CD4-positive, alpha-beta T cell treated with Interleukin-2 at 100 ng/mL for 4 hours (primary cell): ENCODE results near the gene AKR1D1.
"Not testable (repeated sequence)": the region's sequence is repeated elsewhere in the genome, so short reads cannot be mapped to it uniquely, and the experiment has no call there.

ENCODE experiments used
- DNase-seq: peaks from one replicate; pipeline ENCODE4 v3.0.0-alpha.2; 2020; ENCODE audit warnings: low spot score

AKR1D1 gene

GRCh38 chr7:138074121-138074520 is 2.1 kb upstream of the AKR1D1 start:
- DNase-seq, result no peak

- no peak for DNase-seq
Measured at GRCh38 chr7:138074540-138074939, 1.7 kb upstream of the AKR1D1 start.

- DNase-seq, result no peak
Measured at GRCh38 chr7:138075350-138075749, 909 bp upstream of the AKR1D1 start.

- DNase-seq, result not testable (repeated sequence)
Measured at GRCh38 chr7:138075786-138076185, 473 bp upstream of the AKR1D1 start.

GRCh38 chr7:138077809-138078208 is 1.6 kb downstream of the AKR1D1 start:
- no peak for DNase-seq

- DNase-seq, result no peak
Measured at GRCh38 chr7:138079137-138079536, 2.9 kb downstream of the AKR1D1 start.

GRCh38 chr7:138081868-138082267 is 5.6 kb downstream of the AKR1D1 start:
- DNase-seq, result no peak

GRCh38 chr7:138083859-138084258 is 7.6 kb downstream of the AKR1D1 start:
- no peak for DNase-seq

- no peak for DNase-seq
Measured at GRCh38 chr7:138086563-138087270, 10.5 kb downstream of the AKR1D1 start.

GRCh38 chr7:138089080-138089901 is 13.0 kb downstream of the AKR1D1 start:
- no peak for DNase-seq

GRCh38 chr7:138091032-138091431 is 14.8 kb downstream of the AKR1D1 start:
- DNase-seq, result no peak

GRCh38 chr7:138091840-138092239 is 15.6 kb downstream of the AKR1D1 start:
- DNase-seq, result not testable (repeated sequence)

- DNase-seq, result no peak
Measured at GRCh38 chr7:138092486-138093028, 16.3 kb downstream of the AKR1D1 start.

GRCh38 chr7:138095972-138096935 is 20.0 kb downstream of the AKR1D1 start:
- DNase-seq, result no peak

- no peak for DNase-seq
Measured at GRCh38 chr7:138097064-138097741, 20.9 kb downstream of the AKR1D1 start.

GRCh38 chr7:138099813-138100212 is 23.6 kb downstream of the AKR1D1 start:
- no peak for DNase-seq

GRCh38 chr7:138105221-138105620 is 29.0 kb downstream of the AKR1D1 start:
- no peak for DNase-seq

GRCh38 chr7:138115047-138115446 is 38.8 kb downstream of the AKR1D1 start:
- DNase-seq, result no peak

GRCh38 chr7:138116141-138116540 is 39.9 kb downstream of the AKR1D1 start:
- no peak for DNase-seq

- DNase-seq, result no peak
Measured at GRCh38 chr7:138116892-138117291, 40.6 kb downstream of the AKR1D1 start.

GRCh38 chr7:138120140-138120827 is 44.0 kb downstream of the AKR1D1 start:
- DNase-seq, result no peak
